Upper lobe of right lung (tissue), 1 donor: ENCODE results near the gene EXOC3L1. TPM values are rescaled to one million over a fixed set of nuclear protein-coding genes. Genes with fewer than 3 reads are reported as not detected.
A peak's percentile ranks its signal among the peaks of the same experiment; 100 is the strongest.

Experiments
- ATAC-seq: fragments of 200-7000 bp; cut with Tn5 transposase; one replicate; pipeline ENCODE4 v1.9.1; 2020; ENCODE audit warnings: mild to moderate bottlenecking, moderate library complexity
- DNase-seq: peaks from one replicate; pipeline ENCODE4 v3.0.0-alpha.2; 2020
- H3K27ac ChIP-seq: fragments of 200-600 bp; one replicate; pipeline ENCODE4 v1.8.0; 2022
- H3K27me3 ChIP-seq: fragments of 200-600 bp; one replicate; pipeline ENCODE4 v1.8.0; 2022; ENCODE audit warnings: mild to moderate bottlenecking
- H3K36me3 ChIP-seq: fragments of 200-600 bp; one replicate; pipeline ENCODE4 v1.8.0; 2022
- H3K4me1 ChIP-seq: fragments of 200-600 bp; one replicate; pipeline ENCODE4 v1.8.0; 2022
- H3K4me3 ChIP-seq: fragments of 200-600 bp; one replicate; pipeline ENCODE4 v1.8.0; 2022; ENCODE audit warnings: mild to moderate bottlenecking
- H3K9me3 ChIP-seq: fragments of 200-600 bp; one replicate; pipeline ENCODE4 v1.8.0; 2022
- intact Hi-C: fragments of 100-400 bp; cut with DNase I; formaldehyde crosslinking; loops from one replicate; pipeline ENCODE4 v1.11.0; 2022
- total RNA-seq: library from RNA; stranded (reverse); fragmentation: NEBNext Ultra II Directional; extraction: Animal tissue kit (Norgen Biotek cat#: 25700); gene quantifications from one replicate; pipeline ENCODE4 v1.2.1, GENCODE V29; 2021
- TF ChIP-seq, protein P1 (sequence below): fragments of 200-600 bp; IDR thresholded peaks from one replicate; pipeline ENCODE4 v1.8.0; 2022; ENCODE audit warnings: antibody characterized with exemption
- donor health status: DM: no; HTN: yes; CAD: no; lungs with severe emphysema.

Gene EXOC3L1
- total RNA-seq, 1 donor from 2014 or later: 17.1 TPM

DNA sequence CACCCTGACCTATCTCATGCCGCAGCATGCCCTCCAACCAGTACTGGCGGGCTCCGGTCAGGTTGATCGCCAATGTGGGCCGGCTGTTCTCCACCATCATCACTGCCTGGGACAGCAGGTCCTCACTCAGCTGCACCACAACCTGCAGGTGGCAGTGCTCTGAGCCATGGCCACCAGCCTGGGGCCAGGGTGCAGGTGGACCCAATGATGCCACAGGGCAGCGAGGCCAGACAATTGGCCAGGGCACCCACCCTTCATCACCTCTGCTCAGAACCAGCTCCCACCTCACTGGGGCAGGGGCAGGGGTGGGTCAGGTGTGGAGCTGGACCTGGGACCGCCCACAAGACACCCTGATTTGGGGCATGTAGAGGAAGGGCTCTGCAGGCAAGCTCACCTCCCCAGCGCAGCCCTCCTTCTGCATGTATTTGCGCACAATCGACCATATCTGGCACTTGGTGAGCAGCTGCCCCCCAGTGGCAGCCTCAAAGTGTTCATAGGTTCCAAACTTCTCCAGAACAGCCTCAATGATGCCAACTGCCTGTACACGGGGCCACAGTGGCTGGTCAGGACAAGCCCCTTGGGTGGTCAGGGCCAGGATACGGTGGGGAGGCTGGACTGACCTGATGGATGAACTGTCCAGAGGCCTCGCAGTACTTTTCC, 10.4 kb downstream of the EXOC3L1 start:
- H3K36me3 ChIP-seq: no peaks in the 10 kb centered on the region
- TF ChIP-seq, protein P1, sequence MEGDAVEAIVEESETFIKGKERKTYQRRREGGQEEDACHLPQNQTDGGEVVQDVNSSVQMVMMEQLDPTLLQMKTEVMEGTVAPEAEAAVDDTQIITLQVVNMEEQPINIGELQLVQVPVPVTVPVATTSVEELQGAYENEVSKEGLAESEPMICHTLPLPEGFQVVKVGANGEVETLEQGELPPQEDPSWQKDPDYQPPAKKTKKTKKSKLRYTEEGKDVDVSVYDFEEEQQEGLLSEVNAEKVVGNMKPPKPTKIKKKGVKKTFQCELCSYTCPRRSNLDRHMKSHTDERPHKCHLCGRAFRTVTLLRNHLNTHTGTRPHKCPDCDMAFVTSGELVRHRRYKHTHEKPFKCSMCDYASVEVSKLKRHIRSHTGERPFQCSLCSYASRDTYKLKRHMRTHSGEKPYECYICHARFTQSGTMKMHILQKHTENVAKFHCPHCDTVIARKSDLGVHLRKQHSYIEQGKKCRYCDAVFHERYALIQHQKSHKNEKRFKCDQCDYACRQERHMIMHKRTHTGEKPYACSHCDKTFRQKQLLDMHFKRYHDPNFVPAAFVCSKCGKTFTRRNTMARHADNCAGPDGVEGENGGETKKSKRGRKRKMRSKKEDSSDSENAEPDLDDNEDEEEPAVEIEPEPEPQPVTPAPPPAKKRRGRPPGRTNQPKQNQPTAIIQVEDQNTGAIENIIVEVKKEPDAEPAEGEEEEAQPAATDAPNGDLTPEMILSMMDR: no peak
- no peak for DNase-seq
- H3K9me3 ChIP-seq: no peaks in the 10 kb centered on the region
- no peak overlapping the region for H3K4me3 ChIP-seq
- no peak overlapping the region for H3K27ac ChIP-seq
- no peaks in the 10 kb centered on the region for H3K27me3 ChIP-seq
- ATAC-seq: no peak
- intact Hi-C loops: no loop called here
- H3K4me1 ChIP-seq: peaks cover 34% of the 10 kb centered on the region

DNA sequence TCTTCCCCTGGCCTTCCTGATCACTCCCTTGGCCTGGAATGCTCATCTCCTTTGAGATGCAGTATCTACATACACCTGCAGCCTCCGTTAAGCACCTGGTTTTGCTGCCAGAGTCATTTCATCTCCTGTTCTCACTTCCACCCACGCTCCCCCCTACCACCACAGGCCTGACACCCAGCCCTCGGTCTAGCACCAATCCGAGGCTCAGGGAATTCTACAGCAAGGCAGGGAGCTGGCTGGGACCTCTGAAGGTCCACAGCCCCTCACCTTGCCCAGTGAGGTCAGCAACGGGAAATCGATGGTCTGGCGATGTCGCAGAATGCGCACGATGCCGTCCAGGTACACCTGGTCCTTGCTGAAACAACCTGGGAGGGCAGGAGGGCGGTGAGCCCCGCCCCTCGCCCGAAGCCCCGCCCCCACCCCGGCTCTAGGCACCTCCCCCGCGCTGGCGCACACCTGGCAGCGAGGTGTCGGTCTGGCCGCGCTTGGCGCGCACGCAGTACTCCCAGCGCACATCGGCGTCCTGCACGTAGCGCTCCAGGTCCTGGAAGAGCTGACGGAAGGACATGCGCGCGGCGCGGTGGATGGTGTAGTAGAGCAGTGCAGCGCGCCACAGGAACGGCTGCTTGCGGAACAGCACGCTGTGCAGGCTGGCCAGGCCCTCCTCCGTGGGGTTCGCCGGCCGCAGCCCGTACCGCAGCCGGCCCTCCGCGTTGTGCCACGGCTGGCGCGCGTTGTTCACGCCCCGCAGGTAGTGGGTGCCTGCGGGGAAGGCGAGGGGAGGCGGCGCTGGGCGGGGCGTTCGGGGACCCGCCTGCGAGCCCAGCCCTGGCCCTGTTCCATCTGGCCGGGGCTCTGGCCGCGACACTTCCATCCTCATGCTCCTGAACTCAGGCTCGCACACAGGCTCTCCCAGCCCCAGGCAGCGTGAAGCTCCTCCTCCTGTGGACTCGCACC, 11.9 kb downstream of the EXOC3L1 start:
- intact Hi-C loops: no loop called here
- Histone ChIP-seq H3K9me3 (no peaks in the 10 kb centered on the region), H3K27me3 (no peaks in the 10 kb centered on the region), H3K4me1 (peaks cover 42% of the 10 kb centered on the region), H3K36me3 (no peaks in the 10 kb centered on the region), H3K4me3 (peak overlapping the region; percentile 49), H3K27ac (peak overlapping the region; percentile 61)
- peak; percentile 78 for ATAC-seq
- TF ChIP-seq, protein P1: peak; percentile 7
- peak; percentile 93 for DNase-seq

DNA sequence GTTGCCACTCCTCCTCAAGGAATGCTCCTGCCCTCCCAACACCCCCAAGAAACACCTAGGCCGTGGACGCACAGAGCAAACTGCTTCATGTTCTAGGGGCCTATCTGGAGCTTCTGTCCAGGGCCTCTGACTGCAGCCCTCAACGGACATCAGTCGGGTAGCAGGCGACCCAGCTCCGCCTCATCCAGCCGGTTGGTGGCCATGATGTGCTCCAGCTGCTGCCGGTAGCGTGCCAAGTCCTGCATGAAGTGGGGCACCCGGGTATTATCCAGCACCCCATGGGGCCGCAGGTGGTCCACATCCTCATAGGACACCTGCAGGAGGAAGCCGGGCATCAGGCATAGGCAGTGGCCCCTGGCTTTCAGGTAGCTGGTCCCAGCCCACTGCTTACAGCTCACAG, 13.3 kb downstream of the EXOC3L1 start:
- no peaks in the 10 kb centered on the region for H3K36me3 ChIP-seq
- no peaks in the 10 kb centered on the region for H3K9me3 ChIP-seq
- no peak overlapping the region for H3K27ac ChIP-seq
- H3K27me3 ChIP-seq: no peaks in the 10 kb centered on the region
- peaks cover 42% of the 10 kb centered on the region for H3K4me1 ChIP-seq
- DNase-seq (no peak), ATAC-seq (no peak)
- H3K4me3 ChIP-seq: no peak overlapping the region
- intact Hi-C loops: no loop called here
- TF ChIP-seq, protein P1: no peak

DNA sequence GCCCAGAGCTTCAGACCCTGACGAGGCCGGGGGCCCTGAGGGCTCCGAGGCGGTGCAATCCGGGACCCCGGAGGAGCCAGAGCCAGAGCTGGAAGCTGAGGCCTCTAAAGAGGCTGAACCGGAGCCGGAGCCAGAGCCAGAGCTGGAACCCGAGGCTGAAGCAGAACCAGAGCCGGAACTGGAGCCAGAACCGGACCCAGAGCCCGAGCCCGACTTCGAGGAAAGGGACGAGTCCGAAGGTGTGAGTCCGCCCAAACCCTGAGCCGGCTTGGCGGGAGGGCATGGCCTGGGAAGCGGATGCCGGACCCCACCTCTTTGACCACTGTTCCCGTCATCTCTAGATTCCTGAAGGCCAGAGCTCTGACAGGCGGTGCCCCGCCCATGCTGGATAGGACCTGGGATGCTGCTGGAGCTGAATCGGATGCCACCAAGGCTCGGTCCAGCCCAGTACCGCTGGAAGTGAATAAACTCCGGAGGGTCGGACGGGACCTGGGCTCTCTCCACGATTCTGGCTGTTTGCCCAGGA, 15.2 kb downstream of the EXOC3L1 start:
- DNase-seq: no peak
- TF ChIP-seq, protein P1: no peak
- no peak for ATAC-seq
- Histone ChIP-seq H3K4me1 (peaks cover 58% of the 10 kb centered on the region), H3K27ac (peak overlapping the region; percentile 83), H3K36me3 (no peaks in the 10 kb centered on the region), H3K9me3 (no peaks in the 10 kb centered on the region), H3K27me3 (no peaks in the 10 kb centered on the region), H3K4me3 (peak overlapping the region; percentile 53)
- intact Hi-C loops: no loop called here

DNA sequence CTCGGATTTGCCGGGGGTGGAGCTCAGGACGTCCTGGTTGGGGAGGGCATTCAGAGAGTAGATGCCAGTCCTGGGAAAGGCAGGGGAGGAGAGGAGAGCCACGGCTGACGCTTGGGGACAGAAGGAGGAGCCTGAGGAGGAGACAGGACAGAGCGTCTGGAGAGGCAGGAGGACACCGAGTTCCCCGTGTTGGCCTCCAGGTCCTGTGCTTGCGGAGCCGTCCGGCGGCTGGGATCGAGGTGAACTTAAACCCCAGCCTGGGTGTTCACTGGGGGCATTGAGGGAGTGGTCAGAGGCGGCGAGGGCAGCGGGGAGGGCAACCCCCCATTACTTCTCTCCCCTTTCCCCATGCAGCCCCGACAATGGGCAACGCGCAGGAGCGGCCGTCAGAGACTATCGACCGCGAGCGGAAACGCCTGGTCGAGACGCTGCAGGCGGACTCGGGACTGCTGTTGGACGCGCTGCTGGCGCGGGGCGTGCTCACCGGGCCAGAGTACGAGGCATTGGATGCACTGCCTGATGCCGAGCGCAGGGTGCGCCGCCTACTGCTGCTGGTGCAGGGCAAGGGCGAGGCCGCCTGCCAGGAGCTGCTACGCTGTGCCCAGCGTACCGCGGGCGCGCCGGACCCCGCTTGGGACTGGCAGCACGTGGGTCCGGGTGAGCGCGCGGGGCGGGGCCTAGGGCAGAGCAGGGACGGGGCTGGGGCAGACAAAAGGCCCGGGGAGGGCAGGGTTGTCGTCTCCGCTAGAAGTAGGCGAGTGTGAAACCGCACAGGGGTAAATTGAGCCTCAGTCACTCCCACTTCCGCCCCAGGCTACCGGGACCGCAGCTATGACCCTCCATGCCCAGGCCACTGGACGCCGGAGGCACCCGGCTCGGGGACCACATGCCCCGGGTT, 15.9 kb downstream of the EXOC3L1 start:
- H3K36me3 ChIP-seq: no peaks in the 10 kb centered on the region
- H3K27me3 ChIP-seq: no peaks in the 10 kb centered on the region
- H3K4me3 ChIP-seq: peak overlapping the region; percentile 53
- no peaks in the 10 kb centered on the region for H3K9me3 ChIP-seq
- intact Hi-C loops: no loop called here
- H3K4me1 ChIP-seq: peaks cover 65% of the 10 kb centered on the region
- peak; percentile 80 for ATAC-seq
- DNase-seq: peak; percentile 95
- H3K27ac ChIP-seq: peak overlapping the region; percentile 83
- TF ChIP-seq, protein P1: peak; percentile 37
